A673 (cell line): ENCODE measurements around the gene GRAP2. TPM values are rescaled to one million over a fixed set of nuclear protein-coding genes. Genes with fewer than 3 reads are reported as not detected.

Source experiments
- BruUV-seq: library from RNA; stranded (reverse); fragments of 400-500 nt; replicated peaks from 2 replicates; lab custom pipeline; 2021; lab: Mats Ljungman, UMichigan
- CTCF ChIA-PET: fragments of 300-600 bp; sonication (Branson Sonifier 250); formaldehyde crosslinking; loops from one replicate; lab custom pipeline; 2022; ENCODE audit warnings: antibody characterized with exemption; lab: Charles Lee
- POLR2A ChIA-PET: fragments of 300-600 bp; sonication (Branson Sonifier 250); formaldehyde crosslinking; loops from one replicate; lab custom pipeline; 2022; ENCODE audit warnings: antibody characterized with exemption; ENCODE audit not compliant: low non-redundant PET; lab: Charles Lee
- DNase-seq: peaks from one replicate; pipeline ENCODE4 v3.0.0-alpha.2; 2015; ENCODE audit warnings: low spot score
- H3K27ac ChIP-seq: fragments of 200-600 bp; sonication (generic); 2 replicates; pipeline ENCODE4 v1.5.1; 2016; ENCODE audit warnings: mixed run types, low read depth, mild to moderate bottlenecking, mixed read lengths, antibody characterized with exemption, low read length; ENCODE audit not compliant: poor library complexity, severe bottlenecking
- H3K27me3 ChIP-seq: fragments of 200-600 bp; sonication (generic); replicated peaks from 2 replicates; pipeline ENCODE4 v1.6.1; 2017; ENCODE audit warnings: mixed run types, low read depth, mild to moderate bottlenecking, mixed read lengths, antibody characterized with exemption, low read length; ENCODE audit not compliant: insufficient read depth, poor library complexity
- H3K36me3 ChIP-seq: fragments of 200-600 bp; sonication (generic); 2 replicates; pipeline ENCODE4 v1.6.1; 2016; ENCODE audit warnings: mixed run types, mild to moderate bottlenecking, mixed read lengths, antibody characterized with exemption, low read length; ENCODE audit not compliant: insufficient read depth, poor library complexity, severe bottlenecking
- H3K4me1 ChIP-seq: fragments of 200-600 bp; sonication (generic); 2 replicates; pipeline ENCODE4 v1.6.1; 2017; ENCODE audit warnings: mixed run types, mild to moderate bottlenecking, mixed read lengths, antibody characterized with exemption, low read length; ENCODE audit not compliant: insufficient read depth, poor library complexity, severe bottlenecking
- H3K4me3 ChIP-seq: fragments of 200-600 bp; sonication (generic); 2 replicates; pipeline ENCODE4 v1.5.1; 2016; ENCODE audit warnings: low read depth, mixed run types, mild to moderate bottlenecking, mixed read lengths, low read length; ENCODE audit not compliant: poor library complexity, severe bottlenecking
- H3K9me3 ChIP-seq: fragments of 200-600 bp; sonication (generic); 2 replicates; pipeline ENCODE4 v1.6.1; 2016; ENCODE audit warnings: mixed run types, low read depth, mild to moderate bottlenecking, mixed read lengths, antibody characterized with exemption, low read length; ENCODE audit not compliant: poor library complexity, severe bottlenecking
- EZH2 ChIP-seq: fragments of 200-600 bp; sonication (generic); IDR thresholded peaks from 2 replicates; pipeline ENCODE4 v1.6.1; 2017; ENCODE audit warnings: borderline replicate concordance, low read depth, mild to moderate bottlenecking, mixed read lengths, antibody characterized with exemption, low read length; ENCODE audit not compliant: poor library complexity, severe bottlenecking
- intact Hi-C: fragments of 100-400 bp; cut with micrococcal nuclease; formaldehyde crosslinking; loops from one replicate; pipeline ENCODE4 v1.10.0; 2022; ENCODE audit not compliant: unreplicated experiment
- total RNA-seq: library from RNA; stranded (reverse); gene quantifications from 2 replicates; pipeline ENCODE4 v1.2.3, GENCODE V29; 2021
- TF ChIP-seq, protein P1 (sequence below): fragments of 300-800, 200-600 bp; sonication (generic); conservative IDR thresholded peaks from 2 replicates; pipeline ENCODE4 v1.5.1; 2017; ENCODE audit warnings: low read depth, mild to moderate bottlenecking, antibody characterized with exemption, low read length, moderate library complexity, mixed read lengths

Gene GRAP2
- total RNA-seq, 1 experiment from 2014 or later: not detected

- Histone ChIP-seq H3K36me3 (no peaks in the 10 kb centered on the region), H3K4me1 (no peaks in the 10 kb centered on the region), H3K27me3 (no peaks in the 10 kb centered on the region), H3K4me3 (no peak overlapping the region), H3K27ac (no peak overlapping the region), H3K9me3 (no peaks in the 10 kb centered on the region)
- POLR2A ChIA-PET: no interaction called here
- no peak for DNase-seq
- TF ChIP-seq EZH2: no peak
- TF ChIP-seq, protein P1, sequence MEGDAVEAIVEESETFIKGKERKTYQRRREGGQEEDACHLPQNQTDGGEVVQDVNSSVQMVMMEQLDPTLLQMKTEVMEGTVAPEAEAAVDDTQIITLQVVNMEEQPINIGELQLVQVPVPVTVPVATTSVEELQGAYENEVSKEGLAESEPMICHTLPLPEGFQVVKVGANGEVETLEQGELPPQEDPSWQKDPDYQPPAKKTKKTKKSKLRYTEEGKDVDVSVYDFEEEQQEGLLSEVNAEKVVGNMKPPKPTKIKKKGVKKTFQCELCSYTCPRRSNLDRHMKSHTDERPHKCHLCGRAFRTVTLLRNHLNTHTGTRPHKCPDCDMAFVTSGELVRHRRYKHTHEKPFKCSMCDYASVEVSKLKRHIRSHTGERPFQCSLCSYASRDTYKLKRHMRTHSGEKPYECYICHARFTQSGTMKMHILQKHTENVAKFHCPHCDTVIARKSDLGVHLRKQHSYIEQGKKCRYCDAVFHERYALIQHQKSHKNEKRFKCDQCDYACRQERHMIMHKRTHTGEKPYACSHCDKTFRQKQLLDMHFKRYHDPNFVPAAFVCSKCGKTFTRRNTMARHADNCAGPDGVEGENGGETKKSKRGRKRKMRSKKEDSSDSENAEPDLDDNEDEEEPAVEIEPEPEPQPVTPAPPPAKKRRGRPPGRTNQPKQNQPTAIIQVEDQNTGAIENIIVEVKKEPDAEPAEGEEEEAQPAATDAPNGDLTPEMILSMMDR: no peak
- CTCF ChIA-PET: no interaction called here
- BruUV-seq: no TSS peak
- intact Hi-C loops: loop anchor here (5.0 kb wide), 1 partner anchor 395 kb away; the partner anchor contains the start of gene ADSL
Observed at GRCh38 chr22:39952347-39952746, 51.5 kb downstream of the GRAP2 start.

- intact Hi-C loops: loop anchor here (5.0 kb wide), 1 partner anchor 394 kb away; the partner anchor contains the start of gene ADSL
- no TSS peak for BruUV-seq
- POLR2A ChIA-PET: no interaction called here
- no peaks in the 10 kb centered on the region for H3K4me1 ChIP-seq
- no peaks in the 10 kb centered on the region for H3K36me3 ChIP-seq
- no peak overlapping the region for H3K4me3 ChIP-seq
- CTCF ChIA-PET: no interaction called here
- no peak overlapping the region for H3K27ac ChIP-seq
- no peaks in the 10 kb centered on the region for H3K9me3 ChIP-seq
- no peak for DNase-seq
- TF ChIP-seq EZH2: no peak
- TF ChIP-seq, protein P1: no peak
- H3K27me3 ChIP-seq: no peaks in the 10 kb centered on the region
Observed at GRCh38 chr22:39953101-39953500, 52.2 kb downstream of the GRAP2 start.

DNA sequence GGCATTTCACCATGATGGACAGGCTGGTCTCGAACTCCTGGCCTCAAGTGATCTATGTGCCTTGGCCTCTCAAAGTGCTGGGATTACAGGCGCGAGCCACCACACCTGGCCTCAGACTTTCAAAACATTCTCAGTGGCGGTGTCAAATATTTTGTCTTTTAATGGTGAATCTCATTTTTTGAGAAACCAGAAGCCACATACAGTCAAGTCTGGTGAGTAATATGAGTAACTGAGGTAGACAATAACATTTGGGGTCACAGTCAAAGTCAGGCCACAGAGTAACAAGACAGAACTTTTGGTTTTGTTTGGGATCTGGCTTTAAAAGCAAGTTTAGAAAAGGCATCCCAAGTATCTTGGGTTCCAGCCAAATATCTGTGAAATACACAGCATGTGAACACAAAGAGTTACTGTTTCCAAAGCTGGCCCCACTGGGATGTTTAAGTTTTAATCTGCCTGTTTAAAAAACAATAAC, 53.7 kb downstream of the GRAP2 start:
- POLR2A ChIA-PET: no interaction called here
- BruUV-seq: no TSS peak
- intact Hi-C loops: loop anchor here (5.0 kb wide), 1 partner anchor 393 kb away; the partner anchor contains the start of gene ADSL
- Histone ChIP-seq H3K9me3 (no peaks in the 10 kb centered on the region), H3K27ac (no peak overlapping the region), H3K36me3 (no peaks in the 10 kb centered on the region), H3K4me3 (no peak overlapping the region), H3K4me1 (no peaks in the 10 kb centered on the region), H3K27me3 (no peaks in the 10 kb centered on the region)
- CTCF ChIA-PET: no interaction called here
- TF ChIP-seq, protein P1: no peak
- TF ChIP-seq EZH2: no peak
- DNase-seq: peak; percentile 58
